AG04449 (cell line): ENCODE results near the gene CRB2.

Experiments used
- CTCF ChIA-PET: fragments of 350-600 bp; formaldehyde crosslinking; extraction: SDS; loops from one replicate; lab custom pipeline; 2021; ENCODE audit warnings: antibody characterized with exemption; lab: Yijun Ruan, JAX
- POLR2A ChIA-PET: fragments of 400-600, 350-600 bp; formaldehyde crosslinking; extraction: SDS; loops from one replicate; lab custom pipeline; 2020; ENCODE audit warnings: antibody characterized with exemption, inconsistent platforms; lab: Yijun Ruan, JAX
- DNase-seq: peaks from one replicate; pipeline ENCODE4 v3.0.0-alpha.2; 2010; ENCODE audit warnings: low read depth, low spot score
- H3K4me3 ChIP-seq: 2 replicates; pipeline ENCODE4 v1.5.1; 2011; ENCODE audit warnings: low read depth, mild to moderate bottlenecking, control low read depth, low read length
- CTCF ChIP-seq: IDR thresholded peaks from one replicate; pipeline ENCODE4 v1.5.1; 2011; ENCODE audit warnings: mild to moderate bottlenecking, moderate library complexity, low read length, control low read depth, inconsistent platforms; ENCODE audit not compliant: insufficient read depth; ENCODE audit errors: missing control alignments

CRB2 gene

GRCh38 chr9:123411636-123412035 lies 55.6 kb downstream of the CRB2 start:
- ChIA-PET CTCF (interaction anchor here (1.4 kb wide), 1 partner anchor 12 kb away, joined by 3 read pairs; no protein-coding TSS in a partner anchor), POLR2A (no interaction called here)
- no peak overlapping the region for H3K4me3 ChIP-seq
- no peak for DNase-seq
- TF ChIP-seq CTCF = no peak

- no peak for DNase-seq
- no peak overlapping the region for H3K4me3 ChIP-seq
- CTCF ChIA-PET = interaction anchor here (1.4 kb wide), 1 partner anchor 12 kb away, joined by 3 read pairs; no protein-coding TSS in a partner anchor
- POLR2A ChIA-PET = no interaction called here
- TF ChIP-seq CTCF = no peak
Measured at GRCh38 chr9:123412171-123412820, 56.3 kb downstream of the CRB2 start.

DNA sequence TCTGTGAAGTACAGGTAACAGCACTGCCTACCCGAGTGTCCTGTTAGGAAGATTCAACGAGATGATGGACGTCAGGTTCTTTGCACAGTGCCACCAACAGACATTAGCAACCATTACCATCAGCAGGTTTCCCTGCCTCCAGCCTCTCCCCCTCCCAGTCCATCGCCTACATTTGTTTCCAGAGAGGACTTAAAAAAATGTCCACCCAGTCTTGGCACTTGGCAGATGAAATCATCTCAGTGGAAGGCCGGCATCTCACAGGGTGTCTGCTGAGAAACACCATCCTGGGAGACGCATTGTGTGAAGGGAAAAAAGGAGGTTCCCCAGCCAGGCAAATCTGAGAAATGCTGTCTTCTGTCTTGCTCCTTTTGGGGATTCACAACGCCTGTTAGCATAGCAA lies 58.2 kb downstream of the CRB2 start:
- ChIA-PET CTCF (no interaction called here), POLR2A (no interaction called here)
- no peak for TF ChIP-seq CTCF
- DNase-seq = no peak
- no peak overlapping the region for H3K4me3 ChIP-seq

DNA sequence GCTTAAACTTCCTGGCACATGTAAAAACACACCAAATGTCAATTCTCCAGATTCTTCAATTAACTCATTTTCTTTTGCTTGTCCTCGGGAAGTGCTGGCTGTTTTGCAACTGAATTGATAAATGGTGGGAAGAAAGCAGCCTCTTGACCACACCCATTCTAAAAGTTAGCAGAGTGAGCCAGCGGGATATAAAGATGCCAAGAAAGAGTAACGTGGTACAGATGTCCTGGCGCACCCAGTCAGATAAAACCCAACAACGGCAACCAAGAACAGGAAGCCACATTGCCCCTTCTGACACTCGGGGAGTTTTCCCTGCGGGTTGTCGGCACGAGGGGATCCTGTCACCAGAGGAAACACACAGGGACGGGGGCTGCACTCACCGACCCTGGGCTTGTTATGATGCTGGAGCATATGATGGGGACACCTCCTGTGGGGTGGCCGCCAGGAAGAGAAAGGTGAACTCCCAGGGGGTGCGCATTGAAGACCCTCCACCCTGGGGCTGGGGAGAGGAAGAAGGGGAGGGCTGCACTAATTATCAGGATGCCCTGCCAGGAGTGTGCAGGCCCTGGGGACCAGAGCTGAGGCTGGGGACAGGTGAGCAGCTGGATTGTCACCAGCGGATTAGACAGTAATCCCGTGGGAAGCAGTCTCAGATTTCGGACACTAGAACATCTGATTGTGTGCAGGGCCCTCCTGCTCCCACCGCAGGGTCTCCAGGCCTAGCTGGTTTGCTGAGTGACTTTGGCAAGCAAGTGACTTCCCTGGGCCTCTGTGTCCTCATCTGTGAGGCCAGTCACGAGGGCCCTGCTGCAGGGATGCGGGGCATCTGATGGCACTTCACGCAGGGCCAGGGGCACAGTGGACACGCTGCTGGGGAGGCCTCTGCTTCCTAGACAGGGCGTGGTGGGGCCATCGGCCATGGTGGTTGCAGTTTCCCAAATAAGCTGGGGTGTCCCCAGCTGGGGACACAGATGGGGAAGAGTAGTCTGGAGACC lies 59.2 kb downstream of the CRB2 start:
- DNase-seq = no peak
- H3K4me3 ChIP-seq = no peak overlapping the region
- ChIA-PET POLR2A (no interaction called here), CTCF (interaction anchor here (1.2 kb wide), 1 partner anchor 13 kb away, joined by 4 read pairs; no protein-coding TSS in a partner anchor)
- TF ChIP-seq CTCF = no peak

- DNase-seq = no peak
- H3K4me3 ChIP-seq = no peak overlapping the region
- ChIA-PET CTCF (interaction anchor here (1.2 to 1.3 kb wide), 2 partner anchors 14 to 16 kb away, joined by 4 read pairs; no protein-coding TSS in a partner anchor), POLR2A (no interaction called here)
- TF ChIP-seq CTCF = no peak
Measured at GRCh38 chr9:123416176-123416575, 60.2 kb downstream of the CRB2 start.
